Smooth muscle cell of the brain vasculature (primary cell): ENCODE results near the gene NOTCH1.
A peak's percentile ranks its signal among the peaks of the same experiment; 100 is the strongest.

Source experiments
- DNase-seq: peaks from one replicate; pipeline ENCODE4 v3.0.0-alpha.2; 2012; ENCODE audit warnings: low read depth, low spot score

The NOTCH1 gene

DNA sequence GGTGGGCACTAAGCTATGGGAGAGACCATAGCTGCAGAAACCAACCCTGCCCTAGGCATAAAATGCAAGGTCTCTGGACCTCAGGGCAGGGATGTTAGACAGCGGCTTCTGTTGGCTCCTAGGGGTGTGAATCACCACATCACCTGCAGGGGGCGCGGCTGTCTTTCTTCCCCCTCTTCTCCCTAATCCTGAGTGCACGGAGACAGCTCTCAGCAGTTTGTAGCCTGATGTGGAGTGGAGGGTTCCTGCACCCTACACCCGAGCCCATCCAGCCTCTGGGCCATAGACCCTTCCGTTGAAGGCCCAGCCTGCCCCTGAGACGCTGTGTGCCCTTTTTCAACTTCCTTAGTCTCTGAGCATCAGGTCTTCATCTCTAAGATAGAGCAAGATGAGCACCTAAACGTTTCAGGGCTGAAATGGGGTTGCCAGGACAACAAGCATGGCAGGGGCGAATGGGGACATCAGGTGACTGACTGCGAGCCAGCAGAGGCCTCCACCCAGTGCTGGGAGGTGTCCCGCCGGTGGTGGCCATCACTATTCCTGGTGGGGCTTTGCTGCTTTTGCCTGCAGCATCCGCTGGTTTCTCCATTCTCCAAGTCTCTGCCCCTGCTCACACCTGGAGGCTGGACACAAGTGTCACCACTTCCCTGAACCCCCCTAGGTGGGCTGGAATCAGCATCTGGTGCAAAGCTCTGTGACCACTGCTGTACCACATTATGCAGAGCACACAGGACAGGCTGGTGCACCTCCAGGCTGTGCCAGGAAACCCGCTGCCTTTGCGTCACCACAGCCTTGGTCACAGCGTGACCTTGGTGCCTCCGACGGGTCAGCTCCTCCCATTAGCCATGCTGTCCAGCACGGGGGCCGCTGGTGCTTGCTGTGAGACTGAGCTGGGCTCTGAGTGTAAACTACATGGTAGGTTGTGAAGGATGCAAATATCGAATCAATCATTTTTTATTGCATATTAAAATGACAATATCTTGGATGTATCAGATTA, 60.5 kb downstream of the NOTCH1 start:
- DNase-seq, result peak; percentile 57

DNA sequence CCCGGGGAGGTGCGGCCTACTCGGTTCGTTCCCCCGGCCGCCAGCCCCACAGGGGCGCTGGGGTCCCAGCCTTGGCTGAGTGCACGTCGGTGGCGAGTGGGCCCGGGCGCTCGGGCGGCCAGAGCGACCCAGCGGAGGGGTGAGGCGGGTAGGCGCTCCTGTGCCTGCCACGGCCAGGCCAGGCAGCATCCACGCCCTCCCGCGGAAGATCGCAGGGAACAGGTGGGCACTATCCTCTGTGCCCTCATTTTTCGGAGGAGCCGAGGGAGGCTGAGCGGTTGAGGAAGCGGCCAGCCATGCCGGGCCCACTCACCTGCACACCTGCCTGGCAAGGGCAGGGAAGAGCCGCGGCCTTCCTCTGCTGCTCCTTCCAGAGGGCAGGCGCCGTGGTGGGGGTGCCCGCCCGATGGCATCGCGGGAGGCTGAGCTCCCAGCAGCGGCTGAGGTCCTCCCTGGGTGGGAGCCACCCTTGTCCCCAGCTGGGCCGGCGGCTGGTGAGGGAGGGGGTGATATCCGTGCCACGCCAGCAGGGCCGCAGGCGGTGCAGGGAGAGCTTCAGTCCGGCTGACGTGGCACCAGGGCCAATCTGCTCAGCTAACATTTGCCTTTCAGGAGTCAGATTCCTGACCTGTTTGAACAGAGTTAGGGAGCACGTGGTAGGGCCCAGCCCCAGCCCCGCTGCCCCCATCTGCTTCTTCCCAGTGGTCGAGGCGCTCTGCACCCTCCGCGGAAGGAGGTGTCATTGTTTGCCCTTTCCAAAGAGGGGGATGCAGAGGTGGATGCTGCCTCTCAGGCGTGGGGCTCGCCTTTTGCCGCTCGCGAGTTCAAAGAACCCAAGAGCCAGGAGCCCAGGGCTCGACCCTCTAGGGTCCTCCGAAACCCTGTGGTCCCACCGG, 61.4 kb downstream of the NOTCH1 start:
- DNase-seq, result no peak

DNA sequence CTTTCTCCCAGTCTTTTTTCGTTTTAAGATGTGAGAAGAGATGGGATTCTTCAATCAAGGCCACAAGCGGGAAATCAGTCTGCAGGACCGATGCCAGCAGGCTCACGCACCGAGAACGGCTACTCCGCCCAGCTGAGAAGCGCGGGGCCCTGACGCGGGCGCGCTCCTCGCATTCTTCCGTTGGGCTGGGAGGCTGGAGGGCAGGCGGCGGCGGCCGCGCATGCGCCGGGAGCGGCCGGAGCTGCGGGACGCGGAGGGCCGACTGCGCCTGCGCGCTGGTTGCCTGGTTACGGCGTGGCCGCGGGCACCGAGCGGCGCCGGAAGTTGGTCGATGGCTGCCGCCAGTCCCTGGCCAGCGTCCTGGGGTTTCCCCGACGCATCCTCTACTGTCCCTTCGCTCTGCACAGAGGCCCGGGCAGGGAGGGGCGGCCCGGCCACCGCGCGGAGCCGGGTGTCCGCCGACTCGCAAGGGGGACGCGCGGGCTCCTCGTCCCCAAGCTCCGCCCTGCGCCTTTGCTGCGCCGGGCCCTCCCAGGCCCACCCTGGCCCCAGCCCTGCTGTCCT, 62.2 kb downstream of the NOTCH1 start:
- peak; percentile 64 for DNase-seq

DNA sequence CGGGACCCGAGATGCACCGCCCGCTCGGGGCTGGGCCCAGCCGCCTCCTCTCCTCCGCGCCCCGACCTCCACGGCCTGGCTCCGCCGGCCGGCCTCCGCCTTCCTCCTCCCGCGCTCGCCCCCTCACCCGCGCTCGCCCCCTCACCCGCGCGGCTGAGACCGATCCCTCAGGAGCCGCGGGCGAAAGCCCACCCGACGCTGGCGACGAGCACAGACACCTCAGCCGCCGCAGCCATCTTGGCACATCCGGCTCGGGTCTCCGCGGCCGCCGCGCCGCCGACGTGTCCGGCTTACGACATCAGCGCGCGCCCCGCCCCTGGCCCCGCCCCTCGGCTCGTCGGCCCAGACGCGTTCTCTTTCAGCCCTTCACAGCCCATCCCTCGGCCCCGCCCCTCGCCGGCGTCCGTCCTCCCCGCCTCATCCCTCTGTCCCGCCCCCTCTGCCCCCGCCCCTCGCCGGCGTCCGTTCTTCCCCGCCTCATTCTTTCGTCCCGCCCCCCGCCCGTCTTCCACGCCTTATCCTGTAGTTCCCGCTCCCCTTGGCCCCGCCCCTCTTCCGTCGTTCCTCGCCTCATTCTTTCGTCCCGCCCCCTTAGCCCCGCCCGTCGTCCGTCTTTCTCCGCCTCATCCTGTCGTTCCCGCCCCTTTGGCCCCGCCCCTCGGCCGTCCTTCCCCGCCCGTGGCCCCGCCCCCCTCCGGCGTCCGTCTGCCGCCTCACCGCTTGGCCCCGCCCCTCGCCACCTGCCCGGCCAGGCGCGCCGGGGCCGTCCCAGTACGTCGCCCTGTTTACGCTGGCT, 62.9 kb downstream of the NOTCH1 start, which contains the start of gene SEC16A:
SEC16A (minus strand) TSS at position 248 of the 796 bp plus-strand sequence. CDS start 5,425 bp downstream, outside the sequence.
- peak; percentile 97 for DNase-seq

DNA sequence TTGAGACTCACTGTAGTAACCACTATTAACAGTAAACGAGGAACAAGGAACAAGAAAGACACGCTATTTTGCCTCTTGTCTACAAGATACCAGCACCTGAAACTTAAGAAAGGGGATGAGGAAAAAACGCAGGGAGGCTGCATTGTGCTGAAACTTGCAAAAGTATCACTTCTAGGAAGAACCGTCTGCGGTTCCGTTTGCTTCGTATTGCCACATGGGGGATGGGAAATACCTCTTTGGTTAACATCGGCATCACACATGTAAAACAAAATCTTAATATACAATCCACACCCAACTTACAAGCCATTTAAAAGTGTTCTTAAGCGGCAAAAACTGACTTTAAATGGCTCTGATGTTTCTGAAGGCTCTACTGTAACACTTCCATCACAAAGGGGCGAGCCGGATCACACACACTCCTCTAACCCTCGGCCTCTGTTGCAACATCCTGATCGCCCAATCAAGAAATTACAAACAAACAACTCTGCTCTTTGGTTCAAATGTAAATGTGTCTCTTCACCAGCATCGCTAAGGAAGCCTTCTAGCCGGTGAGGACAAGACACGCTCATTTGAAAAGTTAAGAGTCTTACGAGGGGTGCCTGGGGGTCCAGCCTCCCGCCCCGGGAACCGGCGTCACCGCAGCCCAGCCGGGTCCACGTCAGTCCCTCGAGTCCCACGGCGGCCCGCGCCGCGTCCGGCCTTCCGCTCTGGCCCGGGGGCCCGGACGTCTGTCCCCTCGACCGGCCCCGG, 63.6 kb downstream of the NOTCH1 start:
- DNase-seq, result no peak

DNA sequence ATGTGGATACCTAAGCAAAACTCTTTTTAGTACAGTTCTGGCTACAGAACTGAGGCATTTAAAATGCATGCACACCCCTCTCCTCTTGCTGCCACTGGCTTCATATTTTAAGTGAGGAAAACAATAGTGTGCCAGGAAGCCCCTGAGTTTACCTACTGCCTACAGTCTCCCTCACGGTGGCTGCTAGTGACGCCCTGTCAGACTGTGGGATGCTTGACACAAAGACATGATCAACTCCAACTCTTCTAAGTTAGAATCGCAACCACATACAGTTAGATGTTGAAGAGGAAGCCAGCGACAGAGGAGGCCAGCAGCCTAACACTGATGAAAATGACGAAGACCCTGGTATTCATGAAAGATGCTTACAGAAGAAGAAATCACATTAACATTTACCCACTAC, 64.3 kb downstream of the NOTCH1 start:
- DNase-seq, result no peak

DNA sequence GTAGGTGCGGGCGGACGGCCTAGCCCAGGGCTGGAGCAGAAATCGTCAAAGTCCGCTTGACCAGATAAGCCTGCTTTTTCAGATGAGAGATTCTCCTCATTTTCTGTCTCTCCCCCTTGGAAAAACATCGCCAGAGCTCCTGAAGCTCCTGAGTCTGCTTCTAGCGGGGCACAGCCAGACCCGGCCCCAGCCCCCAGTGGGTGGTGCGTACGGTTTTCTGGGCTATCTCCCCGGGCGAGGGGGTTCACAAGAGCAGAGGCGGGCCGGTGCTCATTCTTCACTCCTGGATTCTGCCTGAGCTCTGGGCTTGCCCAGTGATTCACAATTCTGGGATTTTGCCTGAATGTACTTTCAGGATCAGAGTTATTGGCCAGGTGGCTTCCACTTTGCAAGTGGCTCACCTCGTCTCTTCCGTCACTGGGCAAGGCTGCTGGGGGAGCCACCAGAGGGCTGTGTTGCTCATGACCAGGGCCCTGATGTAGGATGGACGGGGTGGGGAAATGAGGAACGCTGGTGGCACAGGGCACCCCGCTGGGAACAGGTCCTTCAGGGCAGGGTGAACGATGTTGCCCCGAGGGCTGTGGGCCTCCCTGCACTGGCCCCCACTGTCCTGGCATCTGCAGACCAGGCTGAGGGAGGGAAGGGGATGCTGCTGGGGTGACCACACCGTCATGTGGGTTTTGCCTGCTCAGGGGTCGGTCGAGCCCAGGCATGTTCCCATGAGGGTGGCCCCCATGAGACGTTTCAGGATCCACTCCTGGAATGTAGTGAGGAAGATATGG, 69.3 kb downstream of the NOTCH1 start:
- DNase-seq, result no peak

DNA sequence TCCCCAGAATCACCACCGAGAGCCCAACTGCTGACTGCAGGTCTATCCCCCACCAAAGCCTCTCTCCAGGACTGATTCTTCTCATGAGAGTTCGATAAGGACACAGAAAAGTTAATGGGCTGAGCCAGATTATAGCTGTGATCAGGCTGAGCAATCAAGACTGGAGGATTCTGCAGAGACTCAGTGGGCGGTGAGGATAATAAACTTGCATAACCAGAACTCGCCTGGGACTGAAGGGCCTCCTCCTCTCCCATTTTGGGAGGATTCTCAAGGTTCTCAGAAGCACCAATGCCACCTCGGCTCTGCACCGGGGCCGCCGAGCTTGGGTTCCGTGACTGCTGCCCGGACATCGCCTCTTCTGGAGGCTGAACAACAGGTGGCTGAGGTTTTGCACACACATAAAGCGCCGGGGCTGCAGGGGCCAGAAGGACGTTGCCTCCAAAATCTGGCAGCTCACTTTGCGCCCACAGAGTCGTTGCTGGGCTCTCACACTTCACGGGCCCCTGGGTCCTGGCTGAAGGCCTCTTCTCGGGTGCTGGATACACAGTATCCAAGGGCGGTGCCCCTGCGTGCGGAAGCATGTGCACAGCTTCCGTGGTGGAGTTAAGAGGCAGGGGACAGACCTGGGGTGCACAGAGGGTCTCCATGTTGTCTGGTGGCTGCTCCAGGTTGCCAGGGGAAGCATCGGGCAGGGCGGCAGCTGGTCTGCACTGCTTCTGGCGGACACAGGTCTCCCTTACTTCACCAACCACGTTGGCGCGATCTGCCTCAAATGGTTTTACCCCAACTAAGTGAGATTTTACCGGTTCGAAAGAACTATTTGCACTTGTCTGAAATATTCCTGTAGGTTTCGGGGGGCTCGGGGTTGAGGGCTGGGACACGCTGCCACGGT, 70.6 kb downstream of the NOTCH1 start:
- no peak for DNase-seq

DNA sequence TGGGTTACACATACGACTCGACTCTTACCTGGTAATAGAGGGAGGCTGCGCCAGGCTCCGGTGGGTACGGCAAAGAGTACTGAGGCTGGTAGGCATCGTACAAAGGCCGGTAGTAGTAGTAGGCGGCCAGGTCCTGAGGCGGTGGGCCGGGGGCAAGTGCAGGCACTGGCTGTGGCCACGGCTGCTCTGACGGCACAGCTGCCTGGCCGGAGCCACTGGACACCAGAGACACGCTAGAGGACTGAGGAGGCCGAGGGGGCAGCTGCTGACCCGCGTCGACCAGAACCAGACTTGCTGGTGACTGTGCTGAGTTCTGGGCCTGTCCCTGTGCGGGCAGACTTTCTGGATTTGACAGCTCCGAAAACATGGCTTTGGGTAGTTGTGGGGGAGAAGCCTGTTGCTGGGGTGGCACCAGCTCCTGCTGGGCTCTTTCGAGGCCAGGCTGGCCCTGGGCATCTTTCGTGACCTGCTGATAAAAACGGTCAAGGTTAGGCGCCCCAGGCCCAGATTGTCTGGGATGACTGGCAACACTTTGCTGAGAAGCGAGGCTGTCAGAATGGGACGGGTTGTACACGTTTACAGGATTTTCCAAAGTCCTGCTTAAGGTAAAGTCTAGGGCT, 71.7 kb downstream of the NOTCH1 start:
- no peak for DNase-seq

DNA sequence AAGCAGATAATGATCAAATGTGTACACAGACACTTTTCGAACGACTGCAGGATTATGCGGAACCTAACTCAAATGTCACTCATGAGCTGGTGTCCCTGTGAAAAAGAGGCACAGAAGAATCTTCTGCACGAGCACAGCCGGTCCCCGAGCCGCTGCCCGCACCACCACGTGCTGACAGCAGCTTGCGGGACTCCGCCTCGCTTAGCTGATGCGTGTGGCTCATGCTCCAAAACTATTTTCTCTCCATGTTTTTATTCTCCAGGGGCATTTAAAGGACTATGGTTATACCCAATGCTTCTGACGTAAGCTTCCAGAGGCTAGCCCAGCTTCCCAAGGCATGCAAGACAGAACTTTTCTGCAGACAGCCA, 72.5 kb downstream of the NOTCH1 start:
- no peak for DNase-seq

DNA sequence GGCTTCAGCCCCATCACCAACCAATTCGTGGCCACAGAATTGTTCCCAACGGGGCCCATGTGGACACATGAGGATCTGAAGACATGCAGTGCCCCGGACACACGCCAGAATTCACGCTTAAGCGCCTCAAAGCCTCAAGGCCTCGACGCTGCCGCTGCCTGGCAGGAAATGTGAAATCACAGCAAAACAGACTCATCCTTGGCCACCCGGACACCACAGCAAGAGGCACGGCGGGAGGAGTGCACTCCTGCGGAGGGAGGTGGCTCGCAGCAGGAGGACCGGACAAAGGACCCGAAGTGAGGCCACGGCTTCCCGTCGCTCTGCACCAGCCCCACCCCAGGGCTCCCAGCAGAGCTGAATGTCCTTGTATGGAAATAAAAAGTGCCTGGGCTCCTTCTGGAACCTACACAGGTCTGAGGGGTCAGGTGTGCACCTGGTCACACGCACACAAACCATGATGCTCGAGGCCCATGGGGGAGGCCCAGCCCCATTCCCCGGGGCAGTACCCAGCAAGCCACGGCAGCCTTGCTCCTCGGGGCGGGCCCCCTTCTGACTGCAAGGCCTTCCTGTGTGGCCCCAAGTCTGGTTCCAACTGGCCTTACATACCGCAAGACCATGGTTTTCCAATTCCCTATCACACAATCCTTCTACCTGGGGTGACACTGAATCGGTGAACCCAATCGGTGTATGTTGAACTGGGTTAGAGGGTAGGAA, 73.1 kb downstream of the NOTCH1 start:
- no peak for DNase-seq

DNA sequence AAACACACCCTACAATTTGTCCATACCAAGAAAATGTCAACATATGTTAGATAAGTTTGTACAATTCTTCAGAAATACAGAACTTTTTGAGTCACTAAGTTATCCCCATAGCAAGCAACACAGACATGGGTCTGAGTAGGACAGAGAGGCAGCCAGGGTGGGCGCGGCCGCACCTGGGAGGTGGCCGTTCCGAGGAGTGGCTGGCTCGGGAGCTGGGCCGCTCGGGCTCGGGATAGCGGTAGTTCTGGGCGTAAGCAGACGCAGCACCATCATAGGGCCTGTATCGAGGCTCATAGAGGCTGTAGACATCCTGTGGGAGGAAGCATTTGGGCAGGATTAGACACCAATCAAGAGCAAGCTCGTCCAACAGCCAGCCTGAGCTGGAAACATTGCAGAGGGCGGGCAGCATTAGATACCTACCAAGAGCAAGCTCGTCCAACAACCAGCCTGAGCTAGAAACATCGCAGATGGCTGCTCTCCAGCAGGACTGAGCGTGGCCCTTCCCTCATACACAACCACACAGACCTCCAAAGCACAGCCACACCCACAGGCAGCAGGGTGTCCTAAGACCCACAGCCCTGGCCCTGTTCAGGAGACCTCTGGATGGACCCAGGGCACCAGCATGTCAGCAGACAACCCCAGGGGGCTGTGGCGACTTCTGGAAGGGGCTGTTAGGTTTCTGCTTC, 73.9 kb downstream of the NOTCH1 start:
- DNase-seq, result no peak

DNA sequence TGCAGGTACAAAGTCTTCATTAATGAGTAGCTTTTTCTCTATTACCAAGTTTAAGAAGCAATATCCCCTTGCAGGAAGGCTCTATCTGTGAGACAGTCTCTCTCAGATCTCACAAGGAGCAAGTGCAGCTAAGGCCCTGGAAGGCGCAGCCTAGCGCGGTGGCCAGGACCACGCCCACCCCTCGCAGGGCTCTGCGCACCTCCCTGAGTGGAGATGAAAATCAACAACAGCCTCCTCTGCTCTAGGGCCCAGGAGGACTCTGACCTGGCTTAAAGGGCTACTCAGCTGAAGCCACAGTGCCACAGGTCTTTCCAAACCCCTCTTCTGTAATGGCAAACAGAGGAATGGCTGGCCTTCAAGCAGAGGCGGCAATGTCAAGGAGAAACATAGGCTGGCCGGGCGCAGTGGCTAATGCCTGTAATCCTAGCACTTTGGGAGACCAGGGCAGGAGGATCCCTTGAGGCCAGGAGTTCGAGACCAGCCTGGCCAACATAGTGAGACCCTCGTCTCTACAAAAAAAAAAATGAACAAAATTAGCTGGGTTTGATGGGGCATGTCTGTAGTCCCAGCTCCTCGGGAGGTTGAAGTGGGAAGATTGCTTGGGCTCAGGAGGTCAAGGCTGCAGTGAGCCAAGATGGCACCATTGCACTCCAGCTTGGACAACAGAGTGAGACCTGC, 74.9 kb downstream of the NOTCH1 start:
- DNase-seq, result no peak

DNA sequence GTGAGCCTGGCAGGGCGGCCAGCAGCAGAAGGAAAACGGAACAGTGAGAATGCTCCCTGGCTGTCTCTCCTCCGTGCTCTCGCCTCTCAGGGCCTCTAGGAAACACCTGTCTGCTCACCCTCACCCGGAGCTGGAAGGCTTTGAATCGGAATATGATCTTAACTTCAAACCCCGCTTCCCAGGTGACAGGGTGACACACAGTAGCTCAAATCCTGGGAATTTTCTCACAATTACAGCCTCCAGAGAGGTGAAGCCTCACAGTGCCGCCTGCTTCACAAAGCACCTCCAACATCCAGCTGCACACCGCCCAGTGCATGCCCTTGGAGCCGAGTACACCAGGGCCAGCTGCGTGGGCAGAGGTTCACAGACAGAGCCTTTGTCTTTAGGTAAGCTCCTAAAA, 75.5 kb downstream of the NOTCH1 start:
- no peak for DNase-seq

DNA sequence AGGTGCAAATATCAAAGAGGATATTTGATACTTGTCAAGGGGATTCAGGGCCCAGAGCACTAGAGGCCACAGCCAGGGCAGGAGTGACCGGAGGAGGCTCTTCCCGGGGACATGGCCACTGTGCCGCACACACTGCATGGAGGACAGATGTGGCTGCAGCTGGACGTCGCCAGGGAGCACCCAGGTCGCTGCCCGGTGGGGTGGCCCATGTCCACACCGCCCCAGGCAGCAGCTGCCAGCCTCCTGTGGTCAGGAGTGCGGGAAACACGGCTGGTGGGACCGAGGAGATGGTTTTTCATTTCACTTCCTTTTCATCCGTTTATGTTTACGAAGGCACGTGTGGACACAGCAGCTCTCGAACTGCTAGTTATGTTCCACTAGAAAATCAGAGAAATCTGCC, 78.1 kb downstream of the NOTCH1 start:
- no peak for DNase-seq

DNA sequence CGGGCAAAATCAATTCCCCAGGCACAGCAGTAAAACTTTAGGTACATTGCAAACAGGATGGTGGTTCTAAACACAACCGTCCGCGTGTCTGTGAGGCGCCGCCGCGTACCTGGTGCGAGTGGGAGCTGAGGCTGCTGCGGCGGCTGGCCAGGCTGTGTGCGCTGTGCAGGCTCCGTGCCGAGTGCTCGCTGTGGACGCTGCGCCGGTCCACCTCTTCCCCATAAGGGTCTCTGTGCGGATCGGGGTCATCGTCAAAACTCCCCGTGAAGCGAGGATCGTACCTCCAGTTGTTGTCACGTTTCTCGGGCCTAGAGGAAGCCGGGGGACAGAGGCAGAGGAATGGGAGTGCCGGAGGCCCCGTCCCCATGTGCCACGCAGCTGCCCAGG, 79.7 kb downstream of the NOTCH1 start:
- DNase-seq, result no peak
